Ovary (tissue), 3 donors: ENCODE data around the gene PCBP3.

Experiments used
- EP300 ChIP-seq: sonication (generic); formaldehyde crosslinking; IDR thresholded peaks from one replicate; pipeline ENCODE4 v1.6.1; 2017; ENCODE audit warnings: antibody characterized with exemption
- POLR2A ChIP-seq: fragments of 450-650 bp; IDR thresholded peaks from one replicate; pipeline ENCODE4 v1.6.1; 2017; ENCODE audit warnings: antibody characterized with exemption, mild to moderate bottlenecking, moderate library complexity
- TF ChIP-seq, protein P1 (sequence below), 3 donors: fragments of 450-650 bp in 2 of 3; fragments of 200-600 bp in 1 of 3; IDR thresholded peaks; one replicate each; pipeline versions ENCODE4 v1.5.1 to v1.8.0; 2016 to 2022; ENCODE audit warnings: antibody characterized with exemption in 3 of 3, mild to moderate bottlenecking in 1 of 3
- donor health status: DM: no; HTN: no; CAD: no.

DNA sequence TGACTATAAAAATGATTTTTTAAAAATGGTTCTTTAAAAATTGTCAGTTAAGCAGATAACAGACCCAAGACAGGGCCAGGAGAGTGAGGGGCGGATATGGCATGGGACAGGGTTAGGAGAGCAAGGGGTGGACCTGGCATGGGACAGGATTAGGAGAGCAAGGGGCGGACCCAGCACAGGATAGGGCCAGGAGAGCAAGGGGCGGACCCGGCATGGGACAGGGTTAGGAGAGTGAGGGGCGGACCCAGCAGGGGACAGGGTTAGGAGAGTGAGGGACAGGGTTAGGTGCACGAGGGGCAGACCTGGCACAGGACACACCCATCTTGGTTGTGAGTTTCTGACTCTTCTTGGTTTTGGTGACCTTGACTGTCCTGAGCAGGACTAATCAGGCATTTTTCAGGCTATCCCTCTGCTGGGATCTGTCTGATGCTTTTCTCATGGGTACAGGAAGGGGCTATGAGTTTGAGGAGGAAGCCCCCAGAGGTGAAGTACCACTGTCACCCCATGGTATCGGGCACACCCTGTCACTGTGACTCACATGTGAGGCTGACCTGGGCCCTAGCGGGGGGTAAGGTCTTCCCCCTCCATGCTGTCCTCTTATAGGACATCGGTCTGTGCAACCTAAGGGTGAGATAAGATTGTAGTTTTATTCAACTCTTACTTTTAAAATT, 179.0 kb downstream of the PCBP3 start:
- TF ChIP-seq, protein P1, sequence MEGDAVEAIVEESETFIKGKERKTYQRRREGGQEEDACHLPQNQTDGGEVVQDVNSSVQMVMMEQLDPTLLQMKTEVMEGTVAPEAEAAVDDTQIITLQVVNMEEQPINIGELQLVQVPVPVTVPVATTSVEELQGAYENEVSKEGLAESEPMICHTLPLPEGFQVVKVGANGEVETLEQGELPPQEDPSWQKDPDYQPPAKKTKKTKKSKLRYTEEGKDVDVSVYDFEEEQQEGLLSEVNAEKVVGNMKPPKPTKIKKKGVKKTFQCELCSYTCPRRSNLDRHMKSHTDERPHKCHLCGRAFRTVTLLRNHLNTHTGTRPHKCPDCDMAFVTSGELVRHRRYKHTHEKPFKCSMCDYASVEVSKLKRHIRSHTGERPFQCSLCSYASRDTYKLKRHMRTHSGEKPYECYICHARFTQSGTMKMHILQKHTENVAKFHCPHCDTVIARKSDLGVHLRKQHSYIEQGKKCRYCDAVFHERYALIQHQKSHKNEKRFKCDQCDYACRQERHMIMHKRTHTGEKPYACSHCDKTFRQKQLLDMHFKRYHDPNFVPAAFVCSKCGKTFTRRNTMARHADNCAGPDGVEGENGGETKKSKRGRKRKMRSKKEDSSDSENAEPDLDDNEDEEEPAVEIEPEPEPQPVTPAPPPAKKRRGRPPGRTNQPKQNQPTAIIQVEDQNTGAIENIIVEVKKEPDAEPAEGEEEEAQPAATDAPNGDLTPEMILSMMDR (IDR thresholded peaks at IDR 0.05): no peak
- TF ChIP-seq POLR2A (no peak), EP300 (no peak)
